ENCODE measurements around the gene NME4.

- peak in 2 of 3 donors; percentile 45 to 61 for TF ChIP-seq CTCF (IDR thresholded peaks at IDR 0.05)
- no peak for TF ChIP-seq POLR2A (IDR thresholded peaks at IDR 0.05)
Observed at GRCh38 chr16:397736-398332, 835 bp downstream of the NME4 start.
